Left forelimb (tissue), 1 donor: Measurements from ENCODE around the gene IFT52.
"Not testable (repeated sequence)": the region's sequence is repeated elsewhere in the genome, so short reads cannot be mapped to it uniquely, and the experiment has no call there.

Source experiments
- DNase-seq: peaks from one replicate; pipeline ENCODE4 v3.0.0-alpha.2; 2018; ENCODE audit warnings: low spot score

IFT52 gene

GRCh38 chr20:43651650-43652184, 61.0 kb downstream of the IFT52 start:
- DNase-seq, result not testable (repeated sequence)

GRCh38 chr20:43653966-43654365, 63.2 kb downstream of the IFT52 start:
- no peak for DNase-seq

- not testable (repeated sequence) for DNase-seq
These were observed 64.4 kb downstream of the IFT52 start for GRCh38 chr20:43655176-43655575.

- DNase-seq, result no peak
These were observed 65.2 kb downstream of the IFT52 start for GRCh38 chr20:43655937-43656336.

GRCh38 chr20:43658069-43658722, 67.5 kb downstream of the IFT52 start:
- DNase-seq, result no peak

- DNase-seq, result no peak
These were observed 68.1 kb downstream of the IFT52 start for GRCh38 chr20:43658723-43659419.

- DNase-seq, result no peak
These were observed 72.4 kb downstream of the IFT52 start for GRCh38 chr20:43662943-43663655.

- no peak for DNase-seq
These were observed 74.9 kb downstream of the IFT52 start for GRCh38 chr20:43665466-43666176.

GRCh38 chr20:43666376-43667328, 75.9 kb downstream of the IFT52 start, which contains the start of gene MYBL2:
Gene MYBL2 (plus strand): TSS chr20:43667114. CDS start chr20:43667284, 170 bp downstream.
- DNase-seq, result peak; percentile 83

- DNase-seq, result no peak
These were observed 76.8 kb downstream of the IFT52 start for GRCh38 chr20:43667341-43668132.

- DNase-seq, result no peak
These were observed 78.6 kb downstream of the IFT52 start for GRCh38 chr20:43669332-43669731.

- no peak for DNase-seq
These were observed 79.7 kb downstream of the IFT52 start for GRCh38 chr20:43670423-43670822.

- no peak for DNase-seq
These were observed 85.6 kb downstream of the IFT52 start for GRCh38 chr20:43676368-43676767.

- no peak for DNase-seq
These were observed 90.2 kb downstream of the IFT52 start for GRCh38 chr20:43680981-43681380.

- DNase-seq, result no peak
These were observed 90.8 kb downstream of the IFT52 start for GRCh38 chr20:43681468-43681942.

- no peak for DNase-seq
These were observed 91.3 kb downstream of the IFT52 start for GRCh38 chr20:43681991-43682410.

- DNase-seq, result no peak
These were observed 91.7 kb downstream of the IFT52 start for GRCh38 chr20:43682446-43682845.

GRCh38 chr20:43686820-43687219, 96.1 kb downstream of the IFT52 start:
- DNase-seq, result no peak

GRCh38 chr20:43689165-43689564, 98.4 kb downstream of the IFT52 start:
- no peak for DNase-seq
